Measurements from ENCODE around the gene AMOTL1. TPM values are rescaled to one million over a fixed set of nuclear protein-coding genes. Genes with fewer than 3 reads are reported as not detected.
"Not testable (repeated sequence)": the region's sequence is repeated elsewhere in the genome, so short reads cannot be mapped to it uniquely, and the experiment has no call there.

AMOTL1 gene
- total RNA-seq, 1 donor from 2014 or later, result 45.6 TPM

DNA sequence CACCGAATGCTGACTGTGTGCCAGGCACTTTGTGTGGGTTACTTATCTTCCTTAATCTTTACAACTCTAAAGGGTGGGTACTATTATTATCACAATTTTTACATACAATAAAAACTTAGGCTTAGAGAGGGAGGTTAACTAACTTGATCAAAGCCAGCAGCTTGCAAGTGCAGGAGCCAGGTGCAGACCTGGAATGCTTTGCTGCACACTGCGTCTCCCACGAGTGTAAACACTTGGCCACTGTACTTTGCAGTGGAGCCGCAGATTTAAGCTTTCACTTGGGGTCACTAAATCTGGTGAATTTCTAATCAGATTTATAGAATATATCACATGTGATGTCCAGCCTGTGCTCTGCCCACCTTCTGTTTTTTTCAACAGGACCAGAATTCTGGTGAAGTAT, 36.7 kb downstream of the AMOTL1 start:
- TF ChIP-seq, protein P1, sequence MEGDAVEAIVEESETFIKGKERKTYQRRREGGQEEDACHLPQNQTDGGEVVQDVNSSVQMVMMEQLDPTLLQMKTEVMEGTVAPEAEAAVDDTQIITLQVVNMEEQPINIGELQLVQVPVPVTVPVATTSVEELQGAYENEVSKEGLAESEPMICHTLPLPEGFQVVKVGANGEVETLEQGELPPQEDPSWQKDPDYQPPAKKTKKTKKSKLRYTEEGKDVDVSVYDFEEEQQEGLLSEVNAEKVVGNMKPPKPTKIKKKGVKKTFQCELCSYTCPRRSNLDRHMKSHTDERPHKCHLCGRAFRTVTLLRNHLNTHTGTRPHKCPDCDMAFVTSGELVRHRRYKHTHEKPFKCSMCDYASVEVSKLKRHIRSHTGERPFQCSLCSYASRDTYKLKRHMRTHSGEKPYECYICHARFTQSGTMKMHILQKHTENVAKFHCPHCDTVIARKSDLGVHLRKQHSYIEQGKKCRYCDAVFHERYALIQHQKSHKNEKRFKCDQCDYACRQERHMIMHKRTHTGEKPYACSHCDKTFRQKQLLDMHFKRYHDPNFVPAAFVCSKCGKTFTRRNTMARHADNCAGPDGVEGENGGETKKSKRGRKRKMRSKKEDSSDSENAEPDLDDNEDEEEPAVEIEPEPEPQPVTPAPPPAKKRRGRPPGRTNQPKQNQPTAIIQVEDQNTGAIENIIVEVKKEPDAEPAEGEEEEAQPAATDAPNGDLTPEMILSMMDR (IDR thresholded peaks at IDR 0.05), result no peak
- H3K4me1 Mint-ChIP-seq (ENCODE audit: low read depth), result peaks cover 47% of the 10 kb centered on the region
- no peak for DNase-seq (ENCODE audit: low spot score)
- no peaks in the 10 kb centered on the region for H3K9me3 Mint-ChIP-seq (ENCODE audit: low read depth)
- H3K36me3 Mint-ChIP-seq (ENCODE audit: low read depth), result peaks cover 28% of the 10 kb centered on the region
- H3K4me3 Mint-ChIP-seq (ENCODE audit: unreplicated experiment), result no peak overlapping the region
- no peaks in the 10 kb centered on the region for H3K27me3 Mint-ChIP-seq (ENCODE audit: low read depth)
- peak overlapping the region; percentile 80 for H3K27ac Mint-ChIP-seq (ENCODE audit: unreplicated experiment)

DNA sequence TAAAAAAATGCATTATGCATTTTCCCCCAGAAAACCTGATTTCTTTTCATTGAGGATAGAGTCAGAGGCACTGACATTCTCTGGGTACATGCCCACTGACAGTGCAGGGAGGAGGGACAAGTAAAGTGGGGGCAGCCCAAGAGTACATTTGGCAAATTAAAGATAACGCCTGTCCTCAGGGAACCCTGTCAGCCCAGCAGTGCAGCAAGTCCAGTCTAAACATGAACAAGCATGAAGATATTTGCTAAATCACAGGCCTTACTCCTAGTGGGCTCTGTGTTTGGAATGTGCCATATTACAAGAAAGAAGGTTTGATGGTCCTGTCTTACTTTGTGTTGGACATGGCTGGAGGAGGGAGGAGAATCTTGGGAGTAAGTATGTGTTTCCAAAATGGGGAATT, 37.9 kb downstream of the AMOTL1 start:
- no peak overlapping the region for H3K4me3 Mint-ChIP-seq (ENCODE audit: unreplicated experiment)
- peaks cover 20% of the 10 kb centered on the region for H3K36me3 Mint-ChIP-seq (ENCODE audit: low read depth)
- H3K4me1 Mint-ChIP-seq (ENCODE audit: low read depth), result peaks cover 56% of the 10 kb centered on the region
- no peak for DNase-seq (ENCODE audit: low spot score)
- no peaks in the 10 kb centered on the region for H3K27me3 Mint-ChIP-seq (ENCODE audit: low read depth)
- TF ChIP-seq, protein P1 (IDR thresholded peaks at IDR 0.05), result no peak
- peak overlapping the region; percentile 20 for H3K27ac Mint-ChIP-seq (ENCODE audit: unreplicated experiment)
- H3K9me3 Mint-ChIP-seq (ENCODE audit: low read depth), result no peaks in the 10 kb centered on the region

DNA sequence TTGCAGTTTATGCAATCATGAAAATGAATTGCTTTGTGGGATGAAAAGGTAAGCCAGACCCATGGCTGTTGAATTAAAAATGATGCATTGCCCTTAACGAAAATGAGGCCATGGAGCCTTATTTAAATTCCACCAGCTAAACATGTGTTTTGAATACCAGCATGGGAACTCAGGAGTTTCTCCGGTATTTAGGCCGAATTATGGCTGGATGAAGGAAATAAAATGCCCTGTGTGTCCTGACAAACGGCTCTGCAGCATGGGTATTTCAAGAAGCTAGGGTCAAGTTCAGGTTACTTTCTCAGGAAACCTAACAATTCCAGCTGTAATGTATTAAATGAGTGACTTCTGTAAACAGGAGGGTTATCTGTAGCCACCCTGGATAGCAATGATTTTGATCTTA, 38.3 kb downstream of the AMOTL1 start:
- no peak for DNase-seq (ENCODE audit: low spot score)

DNA sequence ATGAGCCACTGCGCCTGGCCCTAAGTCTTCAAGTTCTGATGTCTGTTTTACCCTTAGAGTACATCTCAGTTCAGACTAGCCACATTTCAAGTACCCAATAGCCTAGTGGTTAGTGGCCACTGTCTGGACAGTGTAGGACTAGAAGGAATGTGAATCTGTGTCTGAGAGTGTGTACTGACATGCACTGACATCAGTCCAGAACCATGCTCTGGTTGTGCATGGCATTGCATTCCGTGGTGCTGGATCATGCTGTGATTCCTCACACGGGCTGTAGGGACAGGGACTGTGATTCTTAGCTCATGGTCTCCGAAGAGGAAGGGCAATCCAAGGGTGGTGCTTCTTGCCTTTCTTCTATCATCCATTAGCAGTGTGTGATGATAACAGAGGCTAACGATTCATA, 41.1 kb downstream of the AMOTL1 start:
- peak overlapping the region; percentile 65 for H3K27ac Mint-ChIP-seq (ENCODE audit: unreplicated experiment)
- H3K4me3 Mint-ChIP-seq (ENCODE audit: unreplicated experiment), result no peak overlapping the region
- DNase-seq (ENCODE audit: low spot score), result no peak
- no peaks in the 10 kb centered on the region for H3K27me3 Mint-ChIP-seq (ENCODE audit: low read depth)
- H3K9me3 Mint-ChIP-seq (ENCODE audit: low read depth), result no peaks in the 10 kb centered on the region
- H3K36me3 Mint-ChIP-seq (ENCODE audit: low read depth), result peaks cover 15% of the 10 kb centered on the region
- peaks cover 76% of the 10 kb centered on the region for H3K4me1 Mint-ChIP-seq (ENCODE audit: low read depth)
- TF ChIP-seq, protein P1 (IDR thresholded peaks at IDR 0.05), result no peak

More for the DNA sequence above, 38.3 kb downstream of the AMOTL1 start:
- H3K4me3 Mint-ChIP-seq (ENCODE audit: unreplicated experiment), result no peak overlapping the region
- H3K9me3 Mint-ChIP-seq (ENCODE audit: low read depth), result no peaks in the 10 kb centered on the region
- TF ChIP-seq, protein P1 (IDR thresholded peaks at IDR 0.05), result no peak
- no peaks in the 10 kb centered on the region for H3K27me3 Mint-ChIP-seq (ENCODE audit: low read depth)
- H3K4me1 Mint-ChIP-seq (ENCODE audit: low read depth), result peaks cover 52% of the 10 kb centered on the region
- peak overlapping the region; percentile 4 for H3K27ac Mint-ChIP-seq (ENCODE audit: unreplicated experiment)
- peaks cover 16% of the 10 kb centered on the region for H3K36me3 Mint-ChIP-seq (ENCODE audit: low read depth)

DNA sequence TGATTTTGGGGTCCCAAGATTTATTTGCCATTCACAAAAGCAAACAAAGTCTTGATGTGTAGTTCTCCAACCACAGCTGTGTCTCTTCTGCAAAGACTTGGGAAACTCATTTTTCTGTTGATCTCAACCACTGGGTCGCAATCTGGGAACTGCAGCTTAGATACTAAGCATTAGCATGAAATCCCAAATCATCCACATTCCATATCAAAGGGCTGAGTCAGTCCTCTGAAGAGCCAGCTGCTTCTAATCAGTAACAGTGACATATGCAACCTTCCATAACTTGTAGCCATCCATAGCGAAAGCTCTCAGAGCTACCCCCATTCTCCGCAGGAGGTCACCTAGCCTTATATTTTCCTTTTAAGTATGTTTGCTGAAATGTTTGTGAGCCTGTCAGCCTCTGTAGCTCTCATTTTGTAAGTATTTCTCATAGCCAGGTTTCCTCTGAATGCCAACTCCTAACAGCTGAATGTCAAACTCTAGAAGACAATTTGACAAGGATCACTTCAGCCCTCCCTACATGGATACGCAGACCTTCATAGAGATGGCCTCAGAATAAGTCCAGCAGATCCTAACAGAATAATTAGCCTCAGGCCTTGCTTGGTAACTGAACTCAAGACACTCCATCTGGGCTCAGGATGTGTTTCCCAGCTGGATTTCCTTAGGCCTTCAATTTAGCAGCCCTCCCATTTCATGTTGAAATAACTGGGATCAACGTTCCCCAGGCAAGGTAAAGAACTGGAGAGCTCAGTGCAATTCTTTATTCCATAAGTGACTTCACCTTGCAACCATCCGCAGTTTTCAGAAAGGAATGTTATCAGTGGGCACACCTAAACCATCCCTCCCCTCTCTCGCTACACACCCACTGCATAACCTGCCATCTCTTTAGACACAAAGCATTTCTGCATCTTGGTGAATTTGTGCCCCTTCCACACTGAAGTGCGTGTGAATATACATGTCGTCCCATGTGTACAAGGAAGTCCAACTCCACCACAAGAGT, 44.9 kb downstream of the AMOTL1 start:
- H3K4me3 Mint-ChIP-seq (ENCODE audit: unreplicated experiment); H3K27me3 Mint-ChIP-seq (ENCODE audit: low read depth); DNase-seq (ENCODE audit: low spot score); H3K9me3 Mint-ChIP-seq (ENCODE audit: low read depth): not testable (repeated sequence)
- Mint-ChIP-seq H3K4me1 (ENCODE audit: low read depth) (peaks cover 56% of the 10 kb centered on the region), H3K27ac (ENCODE audit: unreplicated experiment) (peak overlapping the region; percentile 52), H3K36me3 (ENCODE audit: low read depth) (peaks cover 19% of the 10 kb centered on the region)
